IPS-NIHi7 (cell line): ENCODE measurements around the gene SHROOM3.

Experiments
- DNase-seq: peaks from one replicate; pipeline ENCODE4 v3.0.0; 2012; ENCODE audit warnings: mixed read lengths; ENCODE audit errors: extremely low spot score

Gene SHROOM3

GRCh38 chr4:76811604-76812412, 376.8 kb downstream of the SHROOM3 start:
- no peak for DNase-seq

GRCh38 chr4:76813070-76813469, 378.0 kb downstream of the SHROOM3 start:
- DNase-seq, result no peak

- no peak for DNase-seq
Observed at GRCh38 chr4:76821641-76822040, 386.6 kb downstream of the SHROOM3 start.

- DNase-seq, result no peak
Observed at GRCh38 chr4:76822303-76822702, 387.3 kb downstream of the SHROOM3 start.

GRCh38 chr4:76823495-76823894, 388.5 kb downstream of the SHROOM3 start:
- no peak for DNase-seq

- no peak for DNase-seq
Observed at GRCh38 chr4:76830612-76830963, 395.6 kb downstream of the SHROOM3 start.

GRCh38 chr4:76830964-76831703, 396.1 kb downstream of the SHROOM3 start:
- no peak for DNase-seq

- DNase-seq, result no peak
Observed at GRCh38 chr4:76831711-76832373, 396.8 kb downstream of the SHROOM3 start.
